GM18526 (cell line): ENCODE data around the gene NQO2.

Experiments used
- POLR2A ChIP-seq: IDR thresholded peaks from 3 replicates; pipeline ENCODE4 v1.6.1; 2011; ENCODE audit not compliant: insufficient read length; ENCODE audit errors: extremely low read depth

Gene NQO2

DNA sequence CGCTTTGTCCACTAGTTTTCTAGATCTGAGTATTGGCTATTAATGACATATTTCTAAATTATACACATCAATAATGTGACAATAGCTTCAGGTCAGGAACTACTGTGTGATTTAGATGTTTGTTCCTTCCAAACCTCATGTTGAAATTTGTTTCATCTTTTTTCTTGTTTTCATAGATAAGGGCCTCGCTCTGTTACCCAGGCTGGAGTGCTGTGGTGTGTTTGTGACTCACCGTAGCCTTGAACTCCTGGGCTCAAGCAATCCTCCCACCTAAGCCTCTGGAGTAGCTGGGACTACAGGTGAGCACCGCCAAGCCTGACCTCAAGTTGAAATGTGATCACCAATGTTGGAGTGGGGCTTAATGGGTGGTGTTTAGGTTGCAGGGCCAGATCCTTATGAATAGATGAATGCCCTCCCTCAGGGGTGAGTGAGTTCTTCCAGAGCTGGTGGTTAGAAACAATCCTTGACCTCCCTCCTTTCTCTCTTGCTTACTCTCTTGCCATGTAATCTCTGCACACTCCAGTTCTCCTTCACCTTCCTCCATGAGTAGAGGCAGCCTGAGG lies 5.9 kb upstream of the NQO2 start:
- no peak for TF ChIP-seq POLR2A

DNA sequence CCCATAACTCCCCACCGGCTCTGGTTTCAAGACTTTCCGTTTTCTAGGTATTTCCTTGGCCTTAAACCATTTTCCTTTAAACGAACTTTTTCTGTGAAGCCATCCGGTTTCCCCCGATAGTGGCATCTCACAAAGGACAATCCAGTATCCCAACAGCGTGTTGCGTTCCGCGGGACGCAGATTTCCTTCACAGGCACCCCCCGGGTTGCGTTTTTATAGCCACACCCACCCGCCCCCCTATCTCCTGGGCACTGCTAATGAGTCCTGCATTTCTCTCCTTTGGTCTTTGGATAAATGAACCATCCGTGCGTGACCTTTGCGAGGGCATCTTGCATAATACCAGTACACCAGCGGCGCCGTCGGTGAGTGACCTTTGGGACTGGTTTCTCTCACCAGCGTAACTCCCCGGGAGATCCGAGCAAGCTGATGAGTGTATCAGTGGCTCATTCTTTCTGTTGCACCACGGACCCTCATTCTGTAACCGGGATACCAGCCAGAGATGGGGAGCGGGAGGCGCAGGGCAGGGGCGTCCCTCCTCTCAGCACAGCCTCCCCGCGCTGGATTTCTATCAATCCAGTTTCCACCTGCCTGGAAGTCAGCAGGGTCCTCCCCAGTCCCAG lies 586 bp upstream of the NQO2 start:
- no peak for TF ChIP-seq POLR2A

GRCh38 chr6:3001146-3001772 lies 1.6 kb downstream of the NQO2 start:
- no peak for TF ChIP-seq POLR2A

GRCh38 chr6:3001773-3002293 lies 2.1 kb downstream of the NQO2 start:
- no peak for TF ChIP-seq POLR2A

DNA sequence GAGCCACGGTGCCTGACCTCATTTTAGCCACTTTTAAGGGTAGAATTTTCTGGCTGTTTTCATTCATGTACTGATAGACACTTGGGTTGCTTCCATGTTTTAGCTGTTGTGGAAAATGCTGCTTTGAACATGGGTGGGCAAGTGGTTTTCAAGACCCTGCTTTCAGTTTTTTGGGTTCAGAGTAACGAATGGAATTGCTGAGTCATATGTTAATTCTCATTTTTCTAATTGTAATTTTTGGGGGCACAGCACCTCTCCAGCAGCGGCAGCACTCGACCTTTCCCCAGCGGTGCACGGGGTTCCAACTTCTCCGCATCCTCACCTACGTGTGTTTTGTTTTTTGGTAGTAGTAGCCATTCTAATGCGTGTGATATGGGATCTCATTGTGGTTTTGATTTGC lies 5.4 kb downstream of the NQO2 start:
- TF ChIP-seq POLR2A: no peak

- TF ChIP-seq POLR2A: no peak
Observed at GRCh38 chr6:3005874-3006273, 6.2 kb downstream of the NQO2 start.

- TF ChIP-seq POLR2A: no peak
Observed at GRCh38 chr6:3006476-3006875, 6.8 kb downstream of the NQO2 start.

DNA sequence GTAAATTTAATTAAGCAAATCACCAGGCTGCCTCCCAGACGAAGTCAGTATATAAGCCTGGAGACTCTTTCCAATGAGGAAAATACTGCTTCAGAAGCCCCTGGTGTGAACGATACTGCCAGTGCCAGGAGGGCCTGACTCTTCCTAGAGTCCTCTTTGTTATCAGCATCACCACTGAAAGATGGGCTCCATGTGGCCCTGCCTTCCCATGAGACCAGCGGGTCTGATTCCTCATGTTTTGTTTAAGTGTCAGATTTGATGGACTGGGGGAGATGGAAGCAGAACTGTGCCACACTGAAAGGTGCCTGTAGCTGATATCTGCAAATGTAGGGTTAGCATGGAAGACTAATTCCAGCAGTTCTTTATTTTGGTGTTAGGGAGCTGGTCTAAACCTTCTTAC lies 7.9 kb downstream of the NQO2 start:
- no peak for TF ChIP-seq POLR2A

DNA sequence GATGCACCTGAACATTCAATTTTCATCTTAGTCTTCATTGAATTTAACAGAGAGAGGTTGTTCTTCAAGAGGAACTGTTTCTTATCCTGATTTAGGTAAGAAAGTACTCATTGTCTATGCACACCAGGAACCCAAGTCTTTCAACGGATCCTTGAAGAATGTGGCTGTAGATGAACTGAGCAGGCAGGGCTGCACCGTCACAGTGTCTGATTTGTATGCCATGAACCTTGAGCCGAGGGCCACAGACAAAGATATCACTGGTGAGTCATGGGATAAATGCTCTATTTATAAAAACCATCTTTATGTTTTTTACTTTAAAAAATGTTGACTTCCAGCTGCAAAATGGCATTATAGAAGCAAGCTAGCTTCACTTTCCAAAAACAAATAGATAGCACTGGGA lies 10.2 kb downstream of the NQO2 start:
- TF ChIP-seq POLR2A: no peak

- TF ChIP-seq POLR2A: no peak
Observed at GRCh38 chr6:3011158-3011557, 11.5 kb downstream of the NQO2 start.

DNA sequence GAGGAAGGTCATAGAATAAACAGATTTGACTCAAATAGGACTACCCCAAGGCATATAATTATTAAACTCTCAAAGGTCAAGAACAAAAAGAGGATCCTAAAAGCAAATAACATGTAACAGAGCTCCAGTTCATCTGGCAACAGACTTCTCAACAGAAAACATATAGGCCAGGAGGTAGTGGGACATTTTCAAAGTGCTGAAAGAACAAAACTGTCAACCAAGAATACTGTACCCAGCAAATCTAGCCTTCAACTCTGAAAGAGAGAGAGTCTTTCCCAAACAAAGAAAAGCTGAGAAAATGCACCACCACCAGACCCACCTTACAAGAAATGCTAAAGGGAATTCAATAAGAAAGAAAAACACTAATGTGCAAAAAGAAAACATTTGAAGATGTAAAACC lies 11.9 kb downstream of the NQO2 start:
- TF ChIP-seq POLR2A: no peak

DNA sequence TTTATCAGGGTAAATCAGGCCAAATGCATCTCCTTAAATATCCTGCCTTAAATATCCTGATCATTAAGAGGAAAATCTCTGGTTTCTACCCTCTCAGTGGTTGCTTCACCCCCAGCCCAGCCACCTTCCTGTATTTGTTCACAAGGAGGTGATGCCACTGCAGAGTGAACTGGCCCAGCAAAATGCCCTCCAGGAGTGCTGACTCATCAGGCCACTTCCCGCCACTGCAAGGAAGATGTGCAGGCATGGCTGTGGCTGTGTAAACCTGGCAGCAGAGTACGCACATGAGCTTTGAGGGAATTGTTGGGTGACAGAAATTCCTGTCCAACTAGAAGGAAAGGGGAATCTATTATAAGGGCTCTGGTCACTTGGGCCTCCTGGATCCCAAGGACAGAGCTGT lies 13.8 kb downstream of the NQO2 start:
- TF ChIP-seq POLR2A: no peak

GRCh38 chr6:3013901-3014674 lies 14.4 kb downstream of the NQO2 start:
- no peak for TF ChIP-seq POLR2A

DNA sequence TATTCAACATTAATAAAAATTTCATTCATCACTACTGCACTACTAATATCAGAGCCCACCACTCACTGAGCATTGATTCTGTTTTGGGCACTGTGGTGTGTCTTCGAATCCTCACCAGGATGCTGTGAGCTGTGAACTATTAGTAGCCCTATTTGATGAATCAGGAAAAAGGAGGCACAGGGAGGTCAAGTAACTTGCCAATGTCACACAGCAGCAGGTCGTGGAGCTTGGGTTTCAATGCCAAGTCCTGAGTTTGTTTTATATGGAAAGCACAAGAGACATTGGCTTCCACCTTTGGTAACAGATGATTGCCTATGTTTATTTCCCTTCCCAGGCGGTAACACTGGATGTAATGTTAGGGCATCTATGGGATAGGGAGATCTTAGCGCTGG lies 15.0 kb downstream of the NQO2 start:
- no peak for TF ChIP-seq POLR2A

DNA sequence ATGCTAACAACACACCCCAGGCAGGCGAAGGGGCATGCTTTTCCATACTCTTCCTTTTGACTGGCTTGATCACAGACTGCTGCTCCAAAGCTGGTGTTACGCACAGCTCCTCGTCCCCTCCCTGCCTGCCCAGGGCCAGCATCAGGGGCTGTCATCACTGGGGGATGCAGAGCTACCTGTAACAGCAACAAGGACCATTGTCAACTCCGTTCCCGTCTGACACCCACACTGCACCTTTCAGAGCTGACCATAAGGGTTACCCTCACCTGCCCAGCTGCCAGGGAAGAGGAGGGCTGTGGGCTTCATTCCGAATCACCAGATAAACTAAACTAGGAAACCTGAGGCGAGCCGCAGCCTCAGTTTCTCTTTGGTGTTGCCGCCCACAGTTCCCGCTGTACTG lies 15.4 kb downstream of the NQO2 start:
- TF ChIP-seq POLR2A: no peak
